Dermis blood vessel endothelial cell (primary cell): ENCODE measurements around the gene KDM5B. TPM values are rescaled to one million over a fixed set of nuclear protein-coding genes. Genes with fewer than 3 reads are reported as not detected.

ENCODE experiments used
- DNase-seq: peaks from one replicate; pipeline ENCODE4 v3.0.0; 2010
- total RNA-seq: library from RNA; depleted of rRNA; stranded (reverse); fragments of >200 nt; gene quantifications from 2 replicates; pipeline ENCODE4 v1.2.3, GENCODE V29; 2014

The KDM5B gene
- total RNA-seq, 1 donor from 2014 or later: 89.0 TPM

- no peak for DNase-seq
Measured at GRCh38 chr1:202684716-202685115, 123.5 kb downstream of the KDM5B start.

- no peak for DNase-seq
Measured at GRCh38 chr1:202683029-202683428, 125.2 kb downstream of the KDM5B start.

GRCh38 chr1:202682477-202682876 lies 125.7 kb downstream of the KDM5B start:
- DNase-seq: no peak

GRCh38 chr1:202681736-202682420 lies 126.3 kb downstream of the KDM5B start:
- no peak for DNase-seq

- DNase-seq: no peak
Measured at GRCh38 chr1:202680586-202681352, 127.5 kb downstream of the KDM5B start.

GRCh38 chr1:202679406-202680177 lies 128.6 kb downstream of the KDM5B start:
- DNase-seq: no peak

- no peak for DNase-seq
Measured at GRCh38 chr1:202677433-202677832, 130.8 kb downstream of the KDM5B start.

Other genes starting within 250 kb of the KDM5B start
- gene SYT2, start 98.0 kb downstream of the KDM5B start, total RNA-seq: under 0.01 TPM in 1 of 2 replicates, not detected in the other
- gene PCAT6, start 2.5 kb upstream of the KDM5B start, total RNA-seq: 0.51 TPM in 1 of 2 replicates, not detected in the other
- 6.8 and 9.4 TPM in 2 replicates for gene RABIF, start 80.7 kb upstream of the KDM5B start, total RNA-seq
- gene KLHL12, start 118.8 kb upstream of the KDM5B start, total RNA-seq: 26.7 and 28.6 TPM in 2 replicates
- gene ADIPOR1, start 149.9 kb upstream of the KDM5B start, total RNA-seq: 134 and 137 TPM in 2 replicates
- gene CYB5R1, start 158.8 kb upstream of the KDM5B start, total RNA-seq: 36.1 and 40.0 TPM in 2 replicates
- gene TMEM183A, start 199.0 kb upstream of the KDM5B start, total RNA-seq: 95.8 and 124 TPM in 2 replicates
- gene PPFIA4, start 218.1 kb upstream of the KDM5B start, total RNA-seq: 0.14 and 0.17 TPM in 2 replicates